ENCODE data around the gene TRPM1.

The TRPM1 gene

GRCh38 chr15:31131853-31132375, 30.4 kb upstream of the TRPM1 start:
- CTCF ChIA-PET, result interaction anchor here (0.6 to 1.9 kb wide), 4 partner anchors 21 to 371 kb away, joined by 3 to 4 read pairs (median 3); no protein-coding TSS in a partner anchor
- H3K36me3 ChIP-seq (ENCODE audit: control insufficient read depth in 2 of 2, insufficient read depth in 1 of 2, low read length in 2 of 2), result no peaks in the 10 kb centered on the region
- H3K4me1 ChIP-seq (ENCODE audit: control insufficient read depth, insufficient read depth, low read length), result no peaks in the 10 kb centered on the region
- no peaks in the 10 kb centered on the region for H3K9me3 ChIP-seq (ENCODE audit: control insufficient read depth, insufficient read depth, low read depth, low read length)
- no peak for TF ChIP-seq ZBTB10 (tag by site-specific recombination; IDR thresholded peaks at IDR 0.05)
- TF ChIP-seq ZNF561 (tag by site-specific recombination; IDR thresholded peaks at IDR 0.05; ENCODE audit: borderline replicate concordance), result no peak
- no peak for TF ChIP-seq ZNF133 (tag by site-specific recombination; IDR thresholded peaks at IDR 0.05)
- no peak for TF ChIP-seq ZNF148 (tag by site-specific recombination; IDR thresholded peaks at IDR 0.05; ENCODE audit: borderline replicate concordance)
- no peak for TF ChIP-seq ZNF341 (tag by site-specific recombination; IDR thresholded peaks at IDR 0.05; ENCODE audit: low read depth)
- no peak for TF ChIP-seq REST (tag by site-specific recombination; IDR thresholded peaks at IDR 0.05)
- no peak for TF ChIP-seq YY1 (tag by site-specific recombination; IDR thresholded peaks at IDR 0.05)
- no peak for TF ChIP-seq IKZF3 (tag by site-specific recombination; IDR thresholded peaks at IDR 0.05)
- no peak for TF ChIP-seq OVOL3 (tag by site-specific recombination; IDR thresholded peaks at IDR 0.05)
- TF ChIP-seq ZNF558 (tag by site-specific recombination; IDR thresholded peaks at IDR 0.05), result no peak
- TF ChIP-seq, protein P1, sequence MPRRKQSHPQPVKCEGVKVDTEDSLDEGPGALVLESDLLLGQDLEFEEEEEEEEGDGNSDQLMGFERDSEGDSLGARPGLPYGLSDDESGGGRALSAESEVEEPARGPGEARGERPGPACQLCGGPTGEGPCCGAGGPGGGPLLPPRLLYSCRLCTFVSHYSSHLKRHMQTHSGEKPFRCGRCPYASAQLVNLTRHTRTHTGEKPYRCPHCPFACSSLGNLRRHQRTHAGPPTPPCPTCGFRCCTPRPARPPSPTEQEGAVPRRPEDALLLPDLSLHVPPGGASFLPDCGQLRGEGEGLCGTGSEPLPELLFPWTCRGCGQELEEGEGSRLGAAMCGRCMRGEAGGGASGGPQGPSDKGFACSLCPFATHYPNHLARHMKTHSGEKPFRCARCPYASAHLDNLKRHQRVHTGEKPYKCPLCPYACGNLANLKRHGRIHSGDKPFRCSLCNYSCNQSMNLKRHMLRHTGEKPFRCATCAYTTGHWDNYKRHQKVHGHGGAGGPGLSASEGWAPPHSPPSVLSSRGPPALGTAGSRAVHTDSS (tag by site-specific recombination; IDR thresholded peaks at IDR 0.05), result no peak
- no peak for TF ChIP-seq ZNF174 (tag by site-specific recombination; IDR thresholded peaks at IDR 0.05)
- TF ChIP-seq ZNF623 (tag by site-specific recombination; IDR thresholded peaks at IDR 0.05), result no peak
- no peak for TF ChIP-seq ZNF24 (tag by site-specific recombination; IDR thresholded peaks at IDR 0.05)
- no peak for TF ChIP-seq TCF7L2 (IDR thresholded peaks at IDR 0.05; ENCODE audit: borderline replicate concordance, low read depth, low read length)
- TF ChIP-seq, protein P2, sequence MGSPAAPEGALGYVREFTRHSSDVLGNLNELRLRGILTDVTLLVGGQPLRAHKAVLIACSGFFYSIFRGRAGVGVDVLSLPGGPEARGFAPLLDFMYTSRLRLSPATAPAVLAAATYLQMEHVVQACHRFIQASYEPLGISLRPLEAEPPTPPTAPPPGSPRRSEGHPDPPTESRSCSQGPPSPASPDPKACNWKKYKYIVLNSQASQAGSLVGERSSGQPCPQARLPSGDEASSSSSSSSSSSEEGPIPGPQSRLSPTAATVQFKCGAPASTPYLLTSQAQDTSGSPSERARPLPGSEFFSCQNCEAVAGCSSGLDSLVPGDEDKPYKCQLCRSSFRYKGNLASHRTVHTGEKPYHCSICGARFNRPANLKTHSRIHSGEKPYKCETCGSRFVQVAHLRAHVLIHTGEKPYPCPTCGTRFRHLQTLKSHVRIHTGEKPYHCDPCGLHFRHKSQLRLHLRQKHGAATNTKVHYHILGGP (tag by site-specific recombination; IDR thresholded peaks at IDR 0.05), result no peak
- no peak for TF ChIP-seq ZNF302 (tag by site-specific recombination; IDR thresholded peaks at IDR 0.05; ENCODE audit: low read depth)
- H3K27ac ChIP-seq (ENCODE audit: extremely low read depth, low read depth, low read length), result no peak overlapping the region
- POLR2A ChIA-PET, result no interaction called here
- H3K4me3 ChIP-seq (ENCODE audit: low read depth, low read length), result no peak overlapping the region
